22Rv1 (cell line): Measurements from ENCODE around the gene ZYG11B.
"Not testable (repeated sequence)": the region's sequence is repeated elsewhere in the genome, so short reads cannot be mapped to it uniquely, and the experiment has no call there.

Experiments
- H3K27ac ChIP-seq: fragments of 450-650 bp; 2 replicates; pipeline ENCODE4 v1.5.1; 2017
- CTCF ChIP-seq: fragments of 450-650 bp; IDR thresholded peaks from 2 replicates; pipeline ENCODE4 v1.5.1; 2017; ENCODE audit warnings: mild to moderate bottlenecking
- ZFX ChIP-seq: fragments of 450-650 bp; IDR thresholded peaks from 2 replicates; pipeline ENCODE4 v1.6.1; 2017; ENCODE audit warnings: antibody characterized with exemption, borderline replicate concordance

ZYG11B gene

GRCh38 chr1:52709016-52709415, 17.2 kb upstream of the ZYG11B start:
- no peak overlapping the region for H3K27ac ChIP-seq
- TF ChIP-seq CTCF (no peak), ZFX (no peak)

GRCh38 chr1:52713590-52713989, 12.7 kb upstream of the ZYG11B start:
- TF ChIP-seq CTCF = no peak
- no peak for TF ChIP-seq ZFX
- H3K27ac ChIP-seq = no peak overlapping the region

- H3K27ac ChIP-seq = not testable (repeated sequence)
Measured at GRCh38 chr1:52715296-52715695, 11.0 kb upstream of the ZYG11B start.

GRCh38 chr1:52723260-52723659, 3.0 kb upstream of the ZYG11B start:
- no peak for TF ChIP-seq ZFX
- no peak for TF ChIP-seq CTCF

GRCh38 chr1:52725903-52726264, 369 bp upstream of the ZYG11B start:
- no peak overlapping the region for H3K27ac ChIP-seq
- TF ChIP-seq ZFX (no peak), CTCF (no peak)

More at GRCh38 chr1:52723260-52723659, 3.0 kb upstream of the ZYG11B start:
- H3K27ac ChIP-seq = no peak overlapping the region

DNA sequence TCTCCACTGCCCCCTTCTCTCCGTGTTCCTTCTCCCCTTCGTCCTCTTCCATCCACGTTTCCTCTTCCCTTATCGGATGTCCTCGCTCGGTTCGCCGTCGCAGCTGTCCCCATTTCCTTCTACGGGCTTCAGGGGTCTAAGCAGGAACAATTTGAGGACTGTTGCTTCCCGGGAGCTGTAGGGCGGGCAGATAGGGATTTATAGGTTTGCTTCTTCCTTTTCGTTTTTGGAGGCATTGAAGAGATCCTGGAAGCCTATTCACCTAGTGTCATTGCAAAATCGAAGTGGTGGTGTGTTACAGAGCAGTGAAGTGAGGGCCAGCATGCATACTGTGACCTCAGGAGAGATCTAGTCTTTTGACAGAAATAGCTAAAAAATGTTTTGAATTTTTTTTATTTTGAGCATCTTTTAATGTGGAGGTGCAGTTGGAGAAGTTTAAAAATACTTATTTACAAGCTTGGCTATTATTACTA, 897 bp downstream of the ZYG11B start:
- no peak for TF ChIP-seq CTCF
- no peak for TF ChIP-seq ZFX
- H3K27ac ChIP-seq = peak overlapping the region; percentile 52

GRCh38 chr1:52727956-52728656, 1.9 kb downstream of the ZYG11B start:
- H3K27ac ChIP-seq = no peak overlapping the region

More at GRCh38 chr1:52727956-52728656, 1.9 kb downstream of the ZYG11B start:
- TF ChIP-seq CTCF (no peak), ZFX (no peak)
